ENCODE measurements around the gene E4F1.

- TF ChIP-seq CTCF (IDR thresholded peaks at IDR 0.05) (no peak), ZFX (IDR thresholded peaks at IDR 0.05; ENCODE audit: borderline replicate concordance) (no peak)
Measured at GRCh38 chr16:2226245-2226793, 2.9 kb downstream of the E4F1 start.

Data from 22Rv1 (cell line).